PC-9 (cell line): ENCODE data around the gene SYCE3. TPM values are rescaled to one million over a fixed set of nuclear protein-coding genes. Genes with fewer than 3 reads are reported as not detected.

Experiments used
- BruUV-seq: library from RNA; stranded (reverse); fragments of 400-500 nt; replicated peaks from 2 replicates; lab custom pipeline; 2021; lab: Mats Ljungman, UMichigan
- CTCF ChIA-PET: fragments of 300-600 bp; sonication (Branson Sonifier 250); formaldehyde crosslinking; loops from one replicate; lab custom pipeline; 2022; ENCODE audit warnings: antibody characterized with exemption; lab: Charles Lee
- POLR2A ChIA-PET: fragments of 300-600 bp; sonication (Branson Sonifier 250); formaldehyde crosslinking; loops from one replicate; lab custom pipeline; 2022; ENCODE audit warnings: antibody characterized with exemption; ENCODE audit not compliant: unreplicated experiment; lab: Charles Lee
- DNase-seq, 2 experiments: peaks; one replicate each; pipeline versions ENCODE4 v3.0.0 to v3.0.0-alpha.2; 2015 to 2022; ENCODE audit warnings: mixed read lengths in 1 of 2
- H2AFZ ChIP-seq: fragments of 200-600 bp; sonication (generic); 2 replicates; pipeline ENCODE4 v1.8.1; 2017; ENCODE audit warnings: antibody characterized with exemption
- H3F3A ChIP-seq: fragments of 200-600 bp; sonication (generic); 2 replicates; pipeline ENCODE4 v1.8.1; 2017; ENCODE audit warnings: antibody characterized with exemption, mild to moderate bottlenecking, low read depth; ENCODE audit not compliant: insufficient read depth
- H3K27ac ChIP-seq: fragments of 200-600 bp; sonication (generic); 2 replicates; pipeline ENCODE4 v1.6.1; 2016; ENCODE audit warnings: mixed run types
- H3K27me3 ChIP-seq: fragments of 200-600 bp; sonication (generic); 2 replicates; pipeline ENCODE4 v1.6.1; 2016; ENCODE audit warnings: low read depth, mixed run types; ENCODE audit not compliant: insufficient read depth
- H3K36me3 ChIP-seq: fragments of 200-600 bp; sonication (generic); 2 replicates; pipeline ENCODE4 v1.6.1; 2016; ENCODE audit warnings: low read depth, mixed run types
- H3K4me1 ChIP-seq: fragments of 200-600 bp; sonication (generic); replicated peaks from 2 replicates; pipeline ENCODE4 v1.6.1; 2016; ENCODE audit warnings: mixed run types; ENCODE audit not compliant: insufficient read depth
- H3K4me2 ChIP-seq: fragments of 200-600 bp; sonication (generic); 2 replicates; pipeline ENCODE4 v1.6.1; 2017; ENCODE audit warnings: mixed run types
- H3K4me3 ChIP-seq: fragments of 200-600 bp; sonication (generic); 2 replicates; pipeline ENCODE4 v1.6.1; 2016; ENCODE audit warnings: mixed run types
- H3K79me2 ChIP-seq: fragments of 200-600 bp; sonication (generic); 2 replicates; pipeline ENCODE4 v1.6.1; 2017; ENCODE audit warnings: low read depth, mixed run types
- H3K9me2 ChIP-seq: fragments of 200-600 bp; sonication (generic); 2 replicates; pipeline ENCODE4 v1.8.1; 2017; ENCODE audit warnings: mild to moderate bottlenecking; ENCODE audit not compliant: insufficient read depth
- H3K9me3 ChIP-seq: fragments of 200-600 bp; sonication (generic); 2 replicates; pipeline ENCODE4 v1.8.1; 2016; ENCODE audit warnings: low read depth; ENCODE audit not compliant: insufficient read depth
- H4K20me1 ChIP-seq: fragments of 200-600 bp; sonication (generic); 2 replicates; pipeline ENCODE4 v1.8.1; 2017; ENCODE audit not compliant: insufficient read depth
- EZH2 ChIP-seq: fragments of 200-600 bp; sonication (generic); IDR thresholded peaks from 2 replicates; pipeline ENCODE4 v1.8.0; 2017; ENCODE audit warnings: antibody characterized with exemption, low read depth
- intact Hi-C: fragments of 100-400 bp; cut with micrococcal nuclease; formaldehyde crosslinking; loops from one replicate; pipeline ENCODE4 v1.10.0; 2022; ENCODE audit not compliant: unreplicated experiment
- total RNA-seq: library from RNA; stranded (reverse); gene quantifications from 2 replicates; pipeline ENCODE4 v1.2.3, GENCODE V29; 2021
- TF ChIP-seq, protein P1 (sequence below): fragments of 200-600 bp; sonication (generic); conservative IDR thresholded peaks from 2 replicates; pipeline ENCODE4 v1.6.1; 2017; ENCODE audit warnings: mixed run types, antibody characterized with exemption, mild to moderate bottlenecking, moderate library complexity

The SYCE3 gene
- total RNA-seq, 1 experiment from 2014 or later: not detected

GRCh38 chr22:50583294-50583861 is 20.7 kb upstream of the SYCE3 start:
- Histone ChIP-seq H3K27me3 (no peaks in the 10 kb centered on the region), H3K4me2 (peak overlapping the region; percentile 93), H3F3A (peaks cover 15% of the 10 kb centered on the region; the same call in 1 of the 2 replicates), H3K9me3 (no peaks in the 10 kb centered on the region), H2AFZ (peak overlapping the region; percentile 93), H3K79me2 (peaks cover 30% of the 10 kb centered on the region), H3K4me3 (peak overlapping the region; percentile 89), H3K4me1 (peaks cover 18% of the 10 kb centered on the region), H3K9me2 (no peaks in the 10 kb centered on the region), H4K20me1 (no peaks in the 10 kb centered on the region), H3K36me3 (peaks cover 11% of the 10 kb centered on the region; the same call in 1 of the 2 replicates), H3K27ac (no peak overlapping the region)
- BruUV-seq: TSS peak; percentile 74
- no peak for DNase-seq
- ChIA-PET POLR2A (no interaction called here), CTCF (no interaction called here)
- TF ChIP-seq, protein P1, sequence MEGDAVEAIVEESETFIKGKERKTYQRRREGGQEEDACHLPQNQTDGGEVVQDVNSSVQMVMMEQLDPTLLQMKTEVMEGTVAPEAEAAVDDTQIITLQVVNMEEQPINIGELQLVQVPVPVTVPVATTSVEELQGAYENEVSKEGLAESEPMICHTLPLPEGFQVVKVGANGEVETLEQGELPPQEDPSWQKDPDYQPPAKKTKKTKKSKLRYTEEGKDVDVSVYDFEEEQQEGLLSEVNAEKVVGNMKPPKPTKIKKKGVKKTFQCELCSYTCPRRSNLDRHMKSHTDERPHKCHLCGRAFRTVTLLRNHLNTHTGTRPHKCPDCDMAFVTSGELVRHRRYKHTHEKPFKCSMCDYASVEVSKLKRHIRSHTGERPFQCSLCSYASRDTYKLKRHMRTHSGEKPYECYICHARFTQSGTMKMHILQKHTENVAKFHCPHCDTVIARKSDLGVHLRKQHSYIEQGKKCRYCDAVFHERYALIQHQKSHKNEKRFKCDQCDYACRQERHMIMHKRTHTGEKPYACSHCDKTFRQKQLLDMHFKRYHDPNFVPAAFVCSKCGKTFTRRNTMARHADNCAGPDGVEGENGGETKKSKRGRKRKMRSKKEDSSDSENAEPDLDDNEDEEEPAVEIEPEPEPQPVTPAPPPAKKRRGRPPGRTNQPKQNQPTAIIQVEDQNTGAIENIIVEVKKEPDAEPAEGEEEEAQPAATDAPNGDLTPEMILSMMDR: 0 out of 2 replicates have a peak, but pooled peaks have one; percentile 17
- no peak for TF ChIP-seq EZH2
- intact Hi-C loops: loop anchor here (2.0 to 5.0 kb wide), 2 partner anchors 57 to 76 kb away; partner anchors contain the start of genes LMF2 and NCAPH2

GRCh38 chr22:50582493-50583293 is 20.0 kb upstream of the SYCE3 start, which contains the start of gene CHKB:
TSS of gene CHKB (minus strand) at chr22:50582849. CDS start at chr22:50582781, 68 bp downstream.
- Histone ChIP-seq H3F3A (peaks cover 15% of the 10 kb centered on the region; the same call in 1 of the 2 replicates), H3K79me2 (peaks cover 30% of the 10 kb centered on the region), H2AFZ (peak within 1 kb of the TSS; percentile 97), H3K4me3 (peak within 1 kb of the TSS; percentile 89), H3K9me2 (no peaks in the 10 kb centered on the region), H3K4me2 (peak within 1 kb of the TSS; percentile 93), H4K20me1 (no peaks in the 10 kb centered on the region), H3K9me3 (no peaks in the 10 kb centered on the region), H3K4me1 (peaks cover 18% of the 10 kb centered on the region), H3K27me3 (no peaks in the 10 kb centered on the region), H3K36me3 (peaks cover 11% of the 10 kb centered on the region; the same call in 1 of the 2 replicates), H3K27ac (peak within 1 kb of the TSS; percentile 86)
- no TSS peak for BruUV-seq
- intact Hi-C loops: loop anchor here (1.0 to 5.0 kb wide), 3 partner anchors 19 to 75 kb away; partner anchors contain the start of genes LMF2 and NCAPH2
- DNase-seq: peak; percentile 99
- POLR2A ChIA-PET: interaction anchor here (0.9 to 1.2 kb wide), 2 partner anchors 20 to 75 kb away, joined by 3 read pairs; partner anchors contain the start of genes LMF2, NCAPH2 and SYCE3
- TF ChIP-seq, protein P1: no peak
- no peak for TF ChIP-seq EZH2
- CTCF ChIA-PET: no interaction called here

DNA sequence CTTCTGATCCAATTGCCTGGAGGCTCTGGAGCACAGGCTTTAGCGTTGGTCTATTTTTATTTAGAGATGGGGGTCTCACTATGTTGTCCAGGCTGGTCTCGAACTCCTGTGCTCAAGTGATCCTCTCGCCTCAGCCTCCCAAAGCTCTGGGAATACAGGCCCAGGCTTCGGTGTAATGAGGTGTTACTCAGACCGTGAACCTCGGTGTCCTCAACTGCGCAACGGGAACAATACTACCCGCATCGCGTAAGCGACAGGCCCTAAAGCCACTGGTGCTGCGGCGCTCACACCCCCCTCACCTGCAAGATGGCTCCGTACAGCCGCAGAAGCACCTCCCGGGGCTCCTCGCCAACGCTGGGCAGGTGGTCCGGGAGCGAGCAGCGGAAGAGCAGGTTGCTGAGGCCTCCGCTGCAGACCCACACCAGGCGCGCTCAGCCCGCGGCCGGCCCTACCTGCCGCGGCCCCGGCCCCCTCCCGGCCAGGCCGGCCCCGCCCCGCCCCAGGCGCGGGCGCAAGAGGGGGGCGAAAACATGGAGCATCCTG is 19.3 kb upstream of the SYCE3 start:
- Histone ChIP-seq H4K20me1 (no peaks in the 10 kb centered on the region), H3K27me3 (no peaks in the 10 kb centered on the region), H3K27ac (peak overlapping the region; percentile 86), H3K4me3 (peak overlapping the region; percentile 89), H3K4me1 (peaks cover 18% of the 10 kb centered on the region), H3K9me3 (no peaks in the 10 kb centered on the region), H3F3A (peaks cover 15% of the 10 kb centered on the region; the same call in 1 of the 2 replicates), H2AFZ (peak overlapping the region; percentile 97), H3K79me2 (peaks cover 30% of the 10 kb centered on the region), H3K4me2 (peak overlapping the region; percentile 90), H3K36me3 (peaks cover 11% of the 10 kb centered on the region; the same call in 1 of the 2 replicates), H3K9me2 (no peaks in the 10 kb centered on the region)
- peak in 1 of 2 experiments; percentile 50 for DNase-seq
- ChIA-PET POLR2A (interaction anchor here (0.9 to 1.2 kb wide), 2 partner anchors 19 to 74 kb away, joined by 3 read pairs; partner anchors contain the start of genes LMF2, NCAPH2 and SYCE3), CTCF (no interaction called here)
- TF ChIP-seq EZH2: no peak
- TF ChIP-seq, protein P1: no peak
- intact Hi-C loops: loop anchor here (1.0 to 5.0 kb wide), 3 partner anchors 19 to 75 kb away; partner anchors contain the start of genes LMF2 and NCAPH2
- no TSS peak for BruUV-seq
